Brain microvascular endothelial cell (primary cell): ENCODE measurements around the gene PPFIA2.

Experiments used
- DNase-seq: peaks from one replicate; pipeline ENCODE4 v3.0.0-alpha.2; 2020
- H3K27ac ChIP-seq: fragments of 250-450 bp; sonication (Bioruptor Pico); 2 replicates; pipeline ENCODE4 v1.5.1; 2020; ENCODE audit warnings: mild to moderate bottlenecking, moderate library complexity
- H3K27me3 ChIP-seq: fragments of 250-450 bp; sonication (Bioruptor Pico); replicated peaks from 2 replicates; pipeline ENCODE4 v1.5.1; 2020; ENCODE audit warnings: mild to moderate bottlenecking
- H3K36me3 ChIP-seq: fragments of 250-450 bp; sonication (Bioruptor Pico); replicated peaks from 2 replicates; pipeline ENCODE4 v1.5.1; 2020; ENCODE audit warnings: mild to moderate bottlenecking
- H3K4me3 ChIP-seq: 2 replicates; pipeline ENCODE4 v1.5.1; 2011; ENCODE audit warnings: low read depth, mild to moderate bottlenecking, control low read depth, low read length, moderate library complexity
- in situ Hi-C: cut with HindIII; loops from 2 replicates; pipeline ENCODE4 v1.10.0; 2017; ENCODE audit warnings: low sequenced_read_pairs, low pct_ligation_motif_present
- TF ChIP-seq, protein P1 (sequence below): IDR thresholded peaks from 2 replicates; pipeline ENCODE4 v1.5.1; 2011; ENCODE audit warnings: low read depth, mild to moderate bottlenecking, moderate library complexity, low read length, control low read depth, inconsistent platforms; ENCODE audit errors: missing control alignments

PPFIA2 gene

GRCh38 chr12:81626406-81626805, 132.7 kb downstream of the PPFIA2 start:
- no peak for DNase-seq
- Histone ChIP-seq H3K4me3 (no peak overlapping the region), H3K27me3 (no peaks in the 10 kb centered on the region), H3K36me3 (no peaks in the 10 kb centered on the region), H3K27ac (no peak overlapping the region)
- in situ Hi-C loops: no loop called here
- TF ChIP-seq, protein P1, sequence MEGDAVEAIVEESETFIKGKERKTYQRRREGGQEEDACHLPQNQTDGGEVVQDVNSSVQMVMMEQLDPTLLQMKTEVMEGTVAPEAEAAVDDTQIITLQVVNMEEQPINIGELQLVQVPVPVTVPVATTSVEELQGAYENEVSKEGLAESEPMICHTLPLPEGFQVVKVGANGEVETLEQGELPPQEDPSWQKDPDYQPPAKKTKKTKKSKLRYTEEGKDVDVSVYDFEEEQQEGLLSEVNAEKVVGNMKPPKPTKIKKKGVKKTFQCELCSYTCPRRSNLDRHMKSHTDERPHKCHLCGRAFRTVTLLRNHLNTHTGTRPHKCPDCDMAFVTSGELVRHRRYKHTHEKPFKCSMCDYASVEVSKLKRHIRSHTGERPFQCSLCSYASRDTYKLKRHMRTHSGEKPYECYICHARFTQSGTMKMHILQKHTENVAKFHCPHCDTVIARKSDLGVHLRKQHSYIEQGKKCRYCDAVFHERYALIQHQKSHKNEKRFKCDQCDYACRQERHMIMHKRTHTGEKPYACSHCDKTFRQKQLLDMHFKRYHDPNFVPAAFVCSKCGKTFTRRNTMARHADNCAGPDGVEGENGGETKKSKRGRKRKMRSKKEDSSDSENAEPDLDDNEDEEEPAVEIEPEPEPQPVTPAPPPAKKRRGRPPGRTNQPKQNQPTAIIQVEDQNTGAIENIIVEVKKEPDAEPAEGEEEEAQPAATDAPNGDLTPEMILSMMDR: no peak

GRCh38 chr12:81617915-81618314, 141.2 kb downstream of the PPFIA2 start:
- H3K4me3 ChIP-seq: no peak overlapping the region
- no peaks in the 10 kb centered on the region for H3K27me3 ChIP-seq
- no peak for DNase-seq
- no peaks in the 10 kb centered on the region for H3K36me3 ChIP-seq
- H3K27ac ChIP-seq: no peak overlapping the region
- TF ChIP-seq, protein P1: no peak
- in situ Hi-C loops: no loop called here

DNA sequence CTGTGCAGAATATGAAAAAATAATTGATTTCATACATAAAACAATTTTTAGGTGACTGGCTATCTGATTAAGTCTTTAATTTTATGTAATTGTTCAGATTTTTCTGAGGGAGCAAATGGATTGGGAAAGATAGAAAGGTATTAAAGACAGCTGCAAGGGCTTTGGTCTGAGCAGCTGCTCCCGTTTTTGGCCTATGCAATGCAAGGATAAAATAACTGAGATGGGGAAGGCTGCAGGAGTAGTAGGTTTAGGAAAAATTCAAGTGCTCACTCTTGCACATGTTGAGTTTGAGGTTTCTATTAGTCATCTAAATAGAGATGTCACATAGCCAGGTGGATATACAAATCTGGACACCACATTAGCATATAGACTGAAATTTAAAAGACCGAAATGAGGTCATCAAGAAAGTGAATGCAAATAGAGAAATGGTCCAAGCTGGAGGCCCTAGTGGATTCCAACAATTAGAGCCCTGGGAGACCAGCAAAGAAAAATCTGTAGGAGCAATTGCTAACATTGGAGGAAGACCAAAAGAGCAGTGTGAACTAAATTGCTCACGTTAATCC, 144.0 kb downstream of the PPFIA2 start:
- no peak overlapping the region for H3K4me3 ChIP-seq
- TF ChIP-seq, protein P1: no peak
- H3K36me3 ChIP-seq: no peaks in the 10 kb centered on the region
- in situ Hi-C loops: no loop called here
- no peaks in the 10 kb centered on the region for H3K27me3 ChIP-seq
- no peak overlapping the region for H3K27ac ChIP-seq
- DNase-seq: no peak

DNA sequence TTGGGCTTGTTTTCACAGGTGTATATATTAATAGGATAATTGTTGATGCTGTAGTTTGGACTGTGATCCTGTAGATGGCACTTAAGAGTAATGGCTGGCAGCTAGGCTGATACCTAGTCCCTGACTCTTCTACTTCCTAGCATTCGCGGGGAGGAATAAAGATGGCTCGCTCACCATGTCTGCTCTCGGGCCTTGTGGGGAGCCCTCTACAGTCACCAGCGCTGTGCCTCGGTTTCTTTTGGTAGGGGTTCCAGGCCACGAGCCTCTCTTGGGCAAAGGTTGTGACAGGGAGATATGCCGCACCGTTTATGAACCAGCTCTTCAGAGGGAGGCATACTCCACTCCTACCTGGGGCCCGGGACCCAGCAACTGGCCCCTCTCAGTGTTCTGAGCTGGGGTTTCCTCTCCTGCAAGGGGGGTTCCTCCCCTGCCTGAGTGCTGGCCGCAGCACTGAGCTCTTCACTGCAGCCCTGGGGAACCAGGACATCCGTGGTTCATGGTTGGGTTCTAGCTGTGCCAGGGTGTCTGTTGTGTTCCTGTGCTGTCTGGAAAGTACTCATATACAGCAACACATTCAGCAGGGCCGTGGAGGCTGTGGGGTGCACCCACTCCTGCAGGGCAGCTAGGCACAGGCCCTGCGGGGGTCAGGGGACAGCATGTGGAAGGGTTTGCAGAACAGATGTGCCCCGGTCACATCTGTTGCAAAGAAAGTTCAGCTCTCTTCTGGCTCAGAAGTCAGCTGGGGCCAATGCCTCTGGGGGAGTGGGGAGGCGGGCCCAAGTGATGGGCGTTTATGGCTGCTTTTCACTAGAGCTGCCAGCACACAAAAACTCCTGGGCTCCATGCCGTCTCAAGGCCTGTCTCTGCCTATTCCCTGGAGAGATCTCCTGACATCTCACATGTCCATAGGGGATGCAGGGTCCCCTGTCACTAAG, 147.9 kb downstream of the PPFIA2 start:
- Histone ChIP-seq H3K27ac (no peak overlapping the region), H3K4me3 (no peak overlapping the region)
- in situ Hi-C loops: no loop called here

GRCh38 chr12:81597928-81598604, 161.1 kb downstream of the PPFIA2 start:
- no peak for DNase-seq
- in situ Hi-C loops: no loop called here
- TF ChIP-seq, protein P1: no peak
- Histone ChIP-seq H3K27me3 (no peaks in the 10 kb centered on the region), H3K27ac (no peak overlapping the region), H3K36me3 (no peaks in the 10 kb centered on the region), H3K4me3 (no peak overlapping the region)

More for the DNA sequence above, 147.9 kb downstream of the PPFIA2 start:
- Histone ChIP-seq H3K36me3 (no peaks in the 10 kb centered on the region), H3K27me3 (no peaks in the 10 kb centered on the region)
- TF ChIP-seq, protein P1: peak; percentile 58
- DNase-seq: no peak
